ENCODE measurements around the gene CDC45.

Gene CDC45

GRCh38 chr22:19569976-19570375, 90.3 kb downstream of the CDC45 start:
- no peak for TF ChIP-seq CTCF (IDR thresholded peaks at IDR 0.05; ENCODE audit: control insufficient read depth, insufficient read depth, low read depth, low read length, missing control alignments)
- DNase-seq (ENCODE audit: low read depth), result no peak

More at GRCh38 chr22:19569976-19570375, 90.3 kb downstream of the CDC45 start:
- H3K4me3 ChIP-seq (ENCODE audit: control insufficient read depth, low read depth, low read length), result no peak overlapping the region

Measured in AG09309 (cell line).